Esophagus muscularis mucosa (tissue), 4 donors: ENCODE results near the gene SH2B2.

Source experiments
- CTCF ChIP-seq, 3 experiments: fragments of 200-600 bp in 2 of 3; fragments of 450-650 bp in 1 of 3; sonication (generic) in 2 of 3; IDR thresholded peaks; one replicate each; pipeline ENCODE4 v1.5.1; 2017 to 2019; ENCODE audit warnings: antibody characterized with exemption in 3 of 3, mild to moderate bottlenecking in 2 of 3, moderate library complexity in 1 of 3
- EP300 ChIP-seq: sonication (generic); formaldehyde crosslinking; IDR thresholded peaks from one replicate; pipeline ENCODE4 v1.6.1; 2017; ENCODE audit warnings: antibody characterized with exemption
- POLR2A ChIP-seq: fragments of 450-650 bp; IDR thresholded peaks from one replicate; pipeline ENCODE4 v1.6.1; 2017; ENCODE audit warnings: antibody characterized with exemption, moderate library complexity, mild to moderate bottlenecking, low read depth
- POLR2AphosphoS5 ChIP-seq, 2 donors: sonication (generic); formaldehyde crosslinking; IDR thresholded peaks; one replicate each; pipeline ENCODE4 v1.6.1; 2017; ENCODE audit warnings: antibody characterized with exemption in 2 of 2

DNA sequence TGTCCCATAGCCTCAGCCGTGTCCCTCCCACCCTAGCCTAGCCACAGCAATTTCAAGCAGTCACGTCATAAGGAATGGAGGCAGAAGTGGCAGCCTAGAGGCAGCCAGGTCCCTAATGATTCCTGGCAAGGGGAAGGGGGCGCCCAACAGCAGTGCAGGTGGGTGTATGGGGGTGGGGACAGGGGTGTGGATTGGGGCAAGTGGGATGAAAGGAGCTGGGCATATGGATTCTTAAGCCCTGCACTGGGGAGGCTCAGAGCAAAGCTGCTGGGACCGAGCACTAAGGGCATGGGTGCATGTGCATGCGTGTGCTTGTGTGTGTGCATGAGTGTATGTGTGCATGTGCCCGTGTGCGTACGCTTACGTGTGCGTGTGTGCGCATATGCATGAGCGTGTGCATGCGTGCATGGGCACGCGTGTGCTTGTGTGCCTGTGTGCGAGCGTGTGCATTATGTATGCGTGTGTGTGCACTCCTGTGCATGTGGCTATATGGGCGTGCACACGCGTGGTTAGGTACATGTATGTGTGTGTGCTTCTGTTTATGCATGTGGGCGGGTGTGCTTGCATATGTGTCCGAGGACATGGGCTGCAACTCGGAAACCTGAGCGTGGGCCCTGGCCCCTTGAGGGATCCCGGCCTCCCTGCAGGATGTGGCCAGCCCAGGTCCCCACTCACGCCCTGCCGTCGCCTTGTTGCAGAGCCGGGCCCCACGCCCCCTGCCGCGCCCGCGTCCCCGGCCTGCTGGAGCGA lies 34.1 kb downstream of the SH2B2 start:
- TF ChIP-seq CTCF (IDR thresholded peaks at IDR 0.05) (no peak), POLR2A (no peak), EP300 (no peak), POLR2AphosphoS5 (IDR thresholded peaks at IDR 0.05) (no peak)
